ENCODE results near the gene SEMA4F. TPM values are rescaled to one million over a fixed set of nuclear protein-coding genes. Genes with fewer than 3 reads are reported as not detected.

Gene SEMA4F
- total RNA-seq, 4 donors from 2014 or later, result 4.3 to 7.2 (median 6.1) TPM

DNA sequence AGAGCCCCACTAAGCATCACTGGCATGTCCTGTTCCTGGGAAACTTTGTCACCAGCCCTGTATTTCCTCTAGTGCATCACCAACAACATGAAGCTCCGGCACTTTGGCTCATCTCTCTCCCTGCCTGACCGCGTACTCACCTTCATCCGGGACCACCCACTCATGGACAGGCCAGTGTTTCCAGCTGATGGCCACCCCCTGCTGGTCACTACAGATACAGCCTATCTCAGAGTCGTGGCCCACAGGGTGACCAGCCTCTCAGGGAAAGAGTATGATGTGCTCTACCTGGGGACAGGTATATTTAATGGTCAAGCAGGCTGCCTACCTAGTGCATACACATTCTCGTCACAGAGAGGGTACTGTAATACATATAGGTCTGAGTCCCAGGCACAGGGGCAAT, 21.0 kb downstream of the SEMA4F start:
- no peak for DNase-seq
- Histone ChIP-seq H3K27me3 (no peaks in the 10 kb centered on the region), H3K4me3 (replicated peaks in 1 of 3) (no peak overlapping the region), H3K36me3 (peaks cover 5 to 11% of the 10 kb centered on the region in 2 donors), H3K4me1 (no peaks in the 10 kb centered on the region), H3K9me3 (no peaks in the 10 kb centered on the region), H3K27ac (no peak overlapping the region)
- no peak for TF ChIP-seq POLR2A (IDR thresholded peaks at IDR 0.05)
- TF ChIP-seq, protein P1, sequence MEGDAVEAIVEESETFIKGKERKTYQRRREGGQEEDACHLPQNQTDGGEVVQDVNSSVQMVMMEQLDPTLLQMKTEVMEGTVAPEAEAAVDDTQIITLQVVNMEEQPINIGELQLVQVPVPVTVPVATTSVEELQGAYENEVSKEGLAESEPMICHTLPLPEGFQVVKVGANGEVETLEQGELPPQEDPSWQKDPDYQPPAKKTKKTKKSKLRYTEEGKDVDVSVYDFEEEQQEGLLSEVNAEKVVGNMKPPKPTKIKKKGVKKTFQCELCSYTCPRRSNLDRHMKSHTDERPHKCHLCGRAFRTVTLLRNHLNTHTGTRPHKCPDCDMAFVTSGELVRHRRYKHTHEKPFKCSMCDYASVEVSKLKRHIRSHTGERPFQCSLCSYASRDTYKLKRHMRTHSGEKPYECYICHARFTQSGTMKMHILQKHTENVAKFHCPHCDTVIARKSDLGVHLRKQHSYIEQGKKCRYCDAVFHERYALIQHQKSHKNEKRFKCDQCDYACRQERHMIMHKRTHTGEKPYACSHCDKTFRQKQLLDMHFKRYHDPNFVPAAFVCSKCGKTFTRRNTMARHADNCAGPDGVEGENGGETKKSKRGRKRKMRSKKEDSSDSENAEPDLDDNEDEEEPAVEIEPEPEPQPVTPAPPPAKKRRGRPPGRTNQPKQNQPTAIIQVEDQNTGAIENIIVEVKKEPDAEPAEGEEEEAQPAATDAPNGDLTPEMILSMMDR (IDR thresholded peaks at IDR 0.05), result no peak
- intact Hi-C loops (cut with DNase I), result no loop called here
- 78 to 90% methylated on average over 4 to 6 of the region's 6 CpGs for WGBS, 2 donors

GRCh38 chr2:74676331-74676730, 22.3 kb downstream of the SEMA4F start:
- no peak for DNase-seq
- H3K36me3 ChIP-seq, result peaks cover 5 to 14% of the 10 kb centered on the region in 2 donors
- no peaks in the 10 kb centered on the region for H3K4me1 ChIP-seq

GRCh38 chr2:74679615-74680014, 25.6 kb downstream of the SEMA4F start:
- H3K9me3 ChIP-seq, result no peaks in the 10 kb centered on the region
- no peak for TF ChIP-seq POLR2A (IDR thresholded peaks at IDR 0.05)
- TF ChIP-seq, protein P1 (IDR thresholded peaks at IDR 0.05), result no peak
- H3K4me3 ChIP-seq (replicated peaks in 1 of 3), result no peak overlapping the region
- H3K36me3 ChIP-seq, result peaks cover 5 to 14% of the 10 kb centered on the region in 2 donors
- no peaks in the 10 kb centered on the region for H3K4me1 ChIP-seq
- H3K27ac ChIP-seq, result no peak overlapping the region
- no peak for DNase-seq
- intact Hi-C loops (cut with DNase I), result no loop called here
- no peaks in the 10 kb centered on the region for H3K27me3 ChIP-seq
- WGBS, 2 donors, result 94 to 95% methylated on average over 7 to 15 of the region's 15 CpGs

More at GRCh38 chr2:74676331-74676730, 22.3 kb downstream of the SEMA4F start:
- intact Hi-C loops (cut with DNase I), result no loop called here
- Histone ChIP-seq H3K4me3 (replicated peaks in 1 of 3) (no peak overlapping the region), H3K27me3 (no peaks in the 10 kb centered on the region), H3K9me3 (no peaks in the 10 kb centered on the region), H3K27ac (no peak overlapping the region)
- TF ChIP-seq, protein P1 (IDR thresholded peaks at IDR 0.05), result no peak
- TF ChIP-seq POLR2A (IDR thresholded peaks at IDR 0.05), result no peak
- 92% methylated on average over 4 of the region's 4 CpGs for WGBS, 2 donors

DNA sequence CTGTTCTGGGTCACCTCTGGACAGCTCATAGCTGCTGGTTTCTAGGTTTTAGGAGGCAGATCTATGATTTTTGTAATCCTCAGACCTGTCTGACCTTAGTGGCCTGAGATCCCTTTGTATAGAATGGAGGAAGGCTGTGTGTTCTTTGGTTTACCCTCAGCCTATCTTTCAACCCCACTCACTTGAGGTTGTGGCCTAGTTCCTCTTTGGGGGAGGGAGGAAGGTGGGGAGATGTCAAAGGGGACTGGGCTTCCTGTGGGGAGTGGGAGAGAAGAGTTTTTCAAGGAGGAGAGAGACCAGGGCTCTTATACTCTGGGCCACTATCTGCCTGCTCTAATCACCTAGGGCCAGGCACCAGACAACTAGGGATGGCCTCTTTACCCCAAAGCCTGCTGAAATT, 28.5 kb downstream of the SEMA4F start:
- H3K4me3 ChIP-seq (replicated peaks in 1 of 3), result no peak overlapping the region
- no peak for DNase-seq
- H3K9me3 ChIP-seq, result no peaks in the 10 kb centered on the region
- peaks cover 0 to 5% of the 10 kb centered on the region in 2 donors for H3K36me3 ChIP-seq
- H3K27ac ChIP-seq, result no peak overlapping the region
- intact Hi-C loops (cut with DNase I), result no loop called here
- no peaks in the 10 kb centered on the region for H3K27me3 ChIP-seq
- H3K4me1 ChIP-seq, result no peaks in the 10 kb centered on the region
- TF ChIP-seq, protein P1 (IDR thresholded peaks at IDR 0.05), result no peak
- no peak for TF ChIP-seq POLR2A (IDR thresholded peaks at IDR 0.05)

GRCh38 chr2:74685408-74685807, 31.4 kb downstream of the SEMA4F start:
- no peaks in the 10 kb centered on the region for H3K4me1 ChIP-seq
- no peak overlapping the region for H3K4me3 ChIP-seq (replicated peaks in 1 of 3)
- no peak for TF ChIP-seq POLR2A (IDR thresholded peaks at IDR 0.05)
- TF ChIP-seq, protein P1 (IDR thresholded peaks at IDR 0.05), result no peak
- WGBS, 2 donors, result 89 to 93% methylated on average over 3 of the region's 3 CpGs
- peaks cover 0 to under 1% of the 10 kb centered on the region in 2 donors for H3K36me3 ChIP-seq
- H3K27ac ChIP-seq, result no peak overlapping the region
- no peaks in the 10 kb centered on the region for H3K27me3 ChIP-seq
- no peak for DNase-seq
- intact Hi-C loops (cut with DNase I), result loop anchor here (5.0 kb wide), 1 partner anchor 717 kb away; no protein-coding TSS in a partner anchor
- H3K9me3 ChIP-seq, result no peaks in the 10 kb centered on the region
